Sigmoid colon (tissue), 4 donors: ENCODE results near the gene OSTC.

Experiments
- EP300 ChIP-seq, 4 donors: sonication (generic); formaldehyde crosslinking; IDR thresholded peaks; one replicate each; pipeline ENCODE4 v1.6.1; 2017; ENCODE audit warnings: antibody characterized with exemption in 4 of 4
- POLR2A ChIP-seq, 2 donors: fragments of 450-650 bp; IDR thresholded peaks; one replicate each; pipeline ENCODE4 v1.6.1; 2016; ENCODE audit warnings: antibody characterized with exemption in 2 of 2, mild to moderate bottlenecking in 2 of 2, moderate library complexity in 2 of 2
- POLR2AphosphoS5 ChIP-seq, 4 donors: sonication (generic); formaldehyde crosslinking; IDR thresholded peaks; one replicate each; pipeline ENCODE4 v1.6.1; 2017; ENCODE audit warnings: antibody characterized with exemption in 4 of 4
- TF ChIP-seq, protein P1 (sequence below), 4 experiments: fragments of 450-650 bp in 3 of 4; fragments of 200-600 bp in 1 of 4; IDR thresholded peaks; one replicate each; pipeline ENCODE4 v1.5.1; 2016 to 2019; ENCODE audit warnings: antibody characterized with exemption in 4 of 4, mild to moderate bottlenecking in 3 of 4, moderate library complexity in 2 of 4

DNA sequence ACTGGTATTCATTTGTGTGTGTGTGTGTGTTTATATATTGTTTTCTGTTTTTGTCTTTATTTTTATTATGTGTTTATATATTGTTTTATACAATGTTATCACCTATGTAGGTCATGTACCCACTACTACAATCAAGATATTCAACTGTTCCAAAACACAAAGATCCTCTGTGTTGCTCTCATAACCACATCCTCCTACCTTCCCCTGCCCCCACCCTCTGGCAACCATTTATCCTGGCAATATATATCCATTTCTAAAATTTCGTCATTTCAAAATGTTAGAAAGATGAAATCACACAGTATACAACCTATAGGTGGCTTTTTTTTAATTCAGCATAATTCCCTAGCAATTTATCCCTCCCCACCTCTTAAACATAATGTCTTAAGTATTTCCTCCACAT, 48.9 kb upstream of the OSTC start:
- TF ChIP-seq, protein P1, sequence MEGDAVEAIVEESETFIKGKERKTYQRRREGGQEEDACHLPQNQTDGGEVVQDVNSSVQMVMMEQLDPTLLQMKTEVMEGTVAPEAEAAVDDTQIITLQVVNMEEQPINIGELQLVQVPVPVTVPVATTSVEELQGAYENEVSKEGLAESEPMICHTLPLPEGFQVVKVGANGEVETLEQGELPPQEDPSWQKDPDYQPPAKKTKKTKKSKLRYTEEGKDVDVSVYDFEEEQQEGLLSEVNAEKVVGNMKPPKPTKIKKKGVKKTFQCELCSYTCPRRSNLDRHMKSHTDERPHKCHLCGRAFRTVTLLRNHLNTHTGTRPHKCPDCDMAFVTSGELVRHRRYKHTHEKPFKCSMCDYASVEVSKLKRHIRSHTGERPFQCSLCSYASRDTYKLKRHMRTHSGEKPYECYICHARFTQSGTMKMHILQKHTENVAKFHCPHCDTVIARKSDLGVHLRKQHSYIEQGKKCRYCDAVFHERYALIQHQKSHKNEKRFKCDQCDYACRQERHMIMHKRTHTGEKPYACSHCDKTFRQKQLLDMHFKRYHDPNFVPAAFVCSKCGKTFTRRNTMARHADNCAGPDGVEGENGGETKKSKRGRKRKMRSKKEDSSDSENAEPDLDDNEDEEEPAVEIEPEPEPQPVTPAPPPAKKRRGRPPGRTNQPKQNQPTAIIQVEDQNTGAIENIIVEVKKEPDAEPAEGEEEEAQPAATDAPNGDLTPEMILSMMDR (IDR thresholded peaks at IDR 0.05) = no peak
- TF ChIP-seq POLR2A (IDR thresholded peaks at IDR 0.05) (no peak), POLR2AphosphoS5 (IDR thresholded peaks at IDR 0.05) (no peak), EP300 (IDR thresholded peaks at IDR 0.05) (no peak)
